ENCODE measurements around the gene TWNK.

The TWNK gene

DNA sequence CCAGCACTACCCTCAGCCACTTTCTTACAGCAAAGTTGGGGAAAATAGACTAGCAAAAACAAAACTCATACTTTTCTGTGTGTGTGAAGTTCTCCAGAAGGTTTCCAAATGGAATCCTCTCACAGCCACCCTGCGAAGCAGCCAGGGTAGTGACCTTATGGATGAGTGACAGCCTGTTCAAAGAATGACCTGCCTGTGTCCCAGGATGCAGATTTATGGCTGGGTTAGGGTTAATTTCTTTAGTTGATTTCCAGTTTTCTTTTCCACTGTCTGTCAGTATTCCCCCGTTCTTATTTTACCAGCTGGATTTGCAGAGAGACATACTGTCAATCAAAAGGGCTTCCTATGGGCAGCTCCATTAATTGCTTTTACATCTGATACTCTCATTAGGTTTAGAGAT lies 20.5 kb upstream of the TWNK start:
- H3K4me3 ChIP-seq (ENCODE audit: low read length in 2 of 2), result no peak overlapping the region
- no peak overlapping the region for H3K9ac ChIP-seq (ENCODE audit: low read length in 2 of 2)
- H3K9me3 ChIP-seq (ENCODE audit: control insufficient read depth in 2 of 2, low read length in 2 of 2), result no peaks in the 10 kb centered on the region
- no peaks in the 10 kb centered on the region for H3K27me3 ChIP-seq (ENCODE audit: control insufficient read depth in 1 of 2, insufficient read depth in 2 of 2, low read length in 2 of 2)
- H3K36me3 ChIP-seq (ENCODE audit: control insufficient read depth in 2 of 2, insufficient read depth in 2 of 2, low read length in 2 of 2), result peaks cover 18% of the 10 kb centered on the region in 2 donors
- H3K27ac ChIP-seq (ENCODE audit: low read length), result no peak overlapping the region
- peaks cover 13% of the 10 kb centered on the region for H3K4me1 ChIP-seq (ENCODE audit: control insufficient read depth, insufficient read depth, low read length)

GRCh38 chr10:100967332-100967731 lies 20.0 kb upstream of the TWNK start:
- Histone ChIP-seq H3K27ac (ENCODE audit: low read length) (no peak overlapping the region), H3K4me3 (ENCODE audit: low read length in 2 of 2) (no peak overlapping the region), H3K36me3 (ENCODE audit: control insufficient read depth in 2 of 2, insufficient read depth in 2 of 2, low read length in 2 of 2) (peaks cover 14 to 18% of the 10 kb centered on the region in 2 donors), H3K4me1 (ENCODE audit: control insufficient read depth, insufficient read depth, low read length) (peaks cover 13% of the 10 kb centered on the region), H3K9ac (ENCODE audit: low read length in 2 of 2) (peak overlapping the region in 1 of 2 donors; percentile 21), H3K9me3 (ENCODE audit: control insufficient read depth in 2 of 2, low read length in 2 of 2) (no peaks in the 10 kb centered on the region), H3K27me3 (ENCODE audit: control insufficient read depth in 1 of 2, insufficient read depth in 2 of 2, low read length in 2 of 2) (no peaks in the 10 kb centered on the region)

DNA sequence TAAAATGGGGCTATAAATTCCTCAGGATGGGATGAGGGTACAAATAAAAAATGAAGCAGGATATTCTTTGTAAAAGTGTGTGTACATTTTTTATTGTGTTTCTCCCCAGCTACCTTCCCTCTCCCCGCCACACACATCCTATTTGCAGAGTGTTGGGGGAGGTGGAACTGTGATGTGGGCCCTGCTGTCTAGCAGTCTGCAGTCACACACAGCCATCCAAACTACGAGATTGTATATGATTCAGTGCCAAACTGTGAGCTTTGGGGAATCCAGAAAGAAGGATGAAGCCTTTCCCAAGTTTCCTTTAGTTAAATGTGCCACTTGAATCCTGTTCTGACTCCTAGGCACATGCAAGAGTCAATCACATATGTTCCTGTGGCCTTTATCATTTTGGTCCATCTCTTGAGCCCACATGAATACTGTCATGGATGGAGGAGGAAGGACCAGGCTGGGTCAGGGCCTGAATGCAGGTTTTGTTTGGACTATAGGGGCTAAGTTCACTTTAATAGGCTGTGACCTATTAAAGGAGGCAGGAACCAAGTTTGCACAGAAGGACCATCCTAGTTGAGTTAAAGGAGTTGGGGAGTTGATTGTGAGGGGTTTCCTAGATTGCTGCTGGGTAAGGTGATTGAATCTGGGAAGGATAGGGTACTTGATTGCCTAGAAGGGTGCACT lies 19.1 kb upstream of the TWNK start:
- peak overlapping the region in 1 of 2 donors; percentile 76 for H3K4me3 ChIP-seq (ENCODE audit: low read length in 2 of 2)
- no peaks in the 10 kb centered on the region for H3K9me3 ChIP-seq (ENCODE audit: control insufficient read depth in 2 of 2, low read length in 2 of 2)
- H3K27me3 ChIP-seq (ENCODE audit: control insufficient read depth in 1 of 2, insufficient read depth in 2 of 2, low read length in 2 of 2), result no peaks in the 10 kb centered on the region
- H3K4me1 ChIP-seq (ENCODE audit: control insufficient read depth, insufficient read depth, low read length), result peaks cover 13% of the 10 kb centered on the region
- H3K9ac ChIP-seq (ENCODE audit: low read length in 2 of 2), result peak overlapping the region in 1 of 2 donors; percentile 14
- H3K36me3 ChIP-seq (ENCODE audit: control insufficient read depth in 2 of 2, insufficient read depth in 2 of 2, low read length in 2 of 2), result peaks cover 7 to 14% of the 10 kb centered on the region in 2 donors
- no peak overlapping the region for H3K27ac ChIP-seq (ENCODE audit: low read length)

DNA sequence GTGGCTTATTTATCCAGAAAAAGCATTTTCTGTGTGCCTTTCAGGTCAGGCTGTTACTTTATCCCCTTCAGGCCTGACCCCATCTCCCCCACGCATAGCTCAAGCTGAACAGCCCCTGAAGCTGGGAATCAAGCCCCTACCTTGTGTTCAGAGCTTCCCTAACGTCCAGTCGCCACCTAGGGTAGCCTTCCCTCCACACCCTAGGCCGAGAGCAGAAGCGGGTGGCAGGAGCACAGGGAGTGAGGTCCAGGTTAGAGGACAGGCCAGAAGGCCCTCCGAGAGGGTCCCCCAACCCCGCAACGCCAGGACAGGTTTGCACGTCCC lies 18.5 kb upstream of the TWNK start:
- H3K4me1 ChIP-seq (ENCODE audit: control insufficient read depth, insufficient read depth, low read length), result peaks cover 13% of the 10 kb centered on the region
- H3K4me3 ChIP-seq (ENCODE audit: low read length in 2 of 2), result peak overlapping the region; percentile 44 to 76
- H3K9ac ChIP-seq (ENCODE audit: low read length in 2 of 2), result peak overlapping the region in 1 of 2 donors; percentile 72
- H3K27me3 ChIP-seq (ENCODE audit: control insufficient read depth in 1 of 2, insufficient read depth in 2 of 2, low read length in 2 of 2), result no peaks in the 10 kb centered on the region
- peaks cover 5 to 14% of the 10 kb centered on the region in 2 donors for H3K36me3 ChIP-seq (ENCODE audit: control insufficient read depth in 2 of 2, insufficient read depth in 2 of 2, low read length in 2 of 2)
- H3K9me3 ChIP-seq (ENCODE audit: control insufficient read depth in 2 of 2, low read length in 2 of 2), result no peaks in the 10 kb centered on the region
- H3K27ac ChIP-seq (ENCODE audit: low read length), result no peak overlapping the region

- H3K36me3 ChIP-seq (ENCODE audit: control insufficient read depth in 2 of 2, insufficient read depth in 2 of 2, low read length in 2 of 2), result peaks cover 0 to 14% of the 10 kb centered on the region in 2 donors
- peak within 1 kb of the TSS; percentile 35 to 72 for H3K9ac ChIP-seq (ENCODE audit: low read length in 2 of 2)
- H3K27ac ChIP-seq (ENCODE audit: low read length), result no peak within 1 kb of the TSS
- no peaks in the 10 kb centered on the region for H3K27me3 ChIP-seq (ENCODE audit: control insufficient read depth in 1 of 2, insufficient read depth in 2 of 2, low read length in 2 of 2)
- H3K4me1 ChIP-seq (ENCODE audit: control insufficient read depth, insufficient read depth, low read length), result peaks cover 13% of the 10 kb centered on the region
- H3K9me3 ChIP-seq (ENCODE audit: control insufficient read depth in 2 of 2, low read length in 2 of 2), result no peaks in the 10 kb centered on the region
- peak within 1 kb of the TSS; percentile 50 to 76 for H3K4me3 ChIP-seq (ENCODE audit: low read length in 2 of 2)
Measured at GRCh38 chr10:100969187-100970075, 17.9 kb upstream of the TWNK start, which contains the start of gene SEMA4G. TSS of gene SEMA4G (plus strand) at chr10:100969504. CDS start at chr10:100972913, 3,409 bp downstream.

- Histone ChIP-seq H3K9ac (ENCODE audit: low read length in 2 of 2) (peak overlapping the region; percentile 35 to 64), H3K4me1 (ENCODE audit: control insufficient read depth, insufficient read depth, low read length) (peaks cover 13% of the 10 kb centered on the region), H3K4me3 (ENCODE audit: low read length in 2 of 2) (peak overlapping the region; percentile 50 to 76), H3K27ac (ENCODE audit: low read length) (no peak overlapping the region), H3K9me3 (ENCODE audit: control insufficient read depth in 2 of 2, low read length in 2 of 2) (no peaks in the 10 kb centered on the region), H3K27me3 (ENCODE audit: control insufficient read depth in 1 of 2, insufficient read depth in 2 of 2, low read length in 2 of 2) (no peaks in the 10 kb centered on the region), H3K36me3 (ENCODE audit: control insufficient read depth in 2 of 2, insufficient read depth in 2 of 2, low read length in 2 of 2) (peaks cover 0 to 14% of the 10 kb centered on the region in 2 donors)
Measured at GRCh38 chr10:100970076-100970913, 17.0 kb upstream of the TWNK start.

DNA sequence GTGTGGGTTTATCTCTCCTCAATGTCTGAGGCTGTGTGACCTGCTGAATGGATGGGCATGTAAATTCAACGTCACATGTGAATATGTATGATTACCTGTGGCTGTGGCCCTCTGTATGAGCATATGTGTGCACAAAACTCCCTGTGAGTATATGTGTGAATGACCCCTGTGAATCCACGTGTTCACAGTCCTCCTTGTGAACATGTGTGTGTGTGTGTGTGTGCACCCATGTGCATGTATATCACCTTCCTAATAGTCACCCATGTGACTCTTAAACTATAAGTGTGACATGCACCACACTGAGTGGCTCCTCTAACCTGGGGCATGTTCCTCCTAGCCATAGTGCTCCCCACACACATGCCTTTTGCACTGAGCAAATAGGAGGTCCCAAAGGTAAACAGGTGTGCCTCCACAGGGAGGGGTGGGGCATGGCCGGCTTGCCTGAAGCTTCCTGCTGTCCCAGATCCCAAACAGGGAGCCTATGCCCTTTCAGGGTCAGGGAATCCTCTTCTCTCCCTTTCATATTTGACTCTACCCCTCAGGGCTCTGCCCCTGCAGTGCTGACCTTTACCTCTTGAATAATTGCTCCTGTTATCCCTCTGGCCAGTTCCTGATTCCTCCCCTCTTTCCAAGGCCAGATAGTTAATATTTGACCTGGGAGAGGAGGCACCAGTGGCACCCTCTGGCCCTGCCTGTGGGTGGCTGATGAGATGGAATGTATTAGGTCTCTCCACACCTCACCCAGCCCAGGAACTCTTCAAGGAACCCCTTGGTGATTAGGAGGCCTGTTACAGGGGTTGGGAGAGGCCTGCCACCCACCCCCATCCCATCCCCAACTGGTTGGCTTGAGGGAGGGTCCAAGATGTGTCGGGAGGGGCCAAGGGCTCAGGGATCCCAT lies 16.2 kb upstream of the TWNK start:
- H3K36me3 ChIP-seq (ENCODE audit: control insufficient read depth in 2 of 2, insufficient read depth in 2 of 2, low read length in 2 of 2), result peaks cover 0 to 12% of the 10 kb centered on the region in 2 donors
- H3K4me1 ChIP-seq (ENCODE audit: control insufficient read depth, insufficient read depth, low read length), result peaks cover 13% of the 10 kb centered on the region
- H3K27ac ChIP-seq (ENCODE audit: low read length), result no peak overlapping the region
- H3K9ac ChIP-seq (ENCODE audit: low read length in 2 of 2), result no peak overlapping the region
- H3K4me3 ChIP-seq (ENCODE audit: low read length in 2 of 2), result no peak overlapping the region
- no peaks in the 10 kb centered on the region for H3K27me3 ChIP-seq (ENCODE audit: control insufficient read depth in 1 of 2, insufficient read depth in 2 of 2, low read length in 2 of 2)
- no peaks in the 10 kb centered on the region for H3K9me3 ChIP-seq (ENCODE audit: control insufficient read depth in 2 of 2, low read length in 2 of 2)

DNA sequence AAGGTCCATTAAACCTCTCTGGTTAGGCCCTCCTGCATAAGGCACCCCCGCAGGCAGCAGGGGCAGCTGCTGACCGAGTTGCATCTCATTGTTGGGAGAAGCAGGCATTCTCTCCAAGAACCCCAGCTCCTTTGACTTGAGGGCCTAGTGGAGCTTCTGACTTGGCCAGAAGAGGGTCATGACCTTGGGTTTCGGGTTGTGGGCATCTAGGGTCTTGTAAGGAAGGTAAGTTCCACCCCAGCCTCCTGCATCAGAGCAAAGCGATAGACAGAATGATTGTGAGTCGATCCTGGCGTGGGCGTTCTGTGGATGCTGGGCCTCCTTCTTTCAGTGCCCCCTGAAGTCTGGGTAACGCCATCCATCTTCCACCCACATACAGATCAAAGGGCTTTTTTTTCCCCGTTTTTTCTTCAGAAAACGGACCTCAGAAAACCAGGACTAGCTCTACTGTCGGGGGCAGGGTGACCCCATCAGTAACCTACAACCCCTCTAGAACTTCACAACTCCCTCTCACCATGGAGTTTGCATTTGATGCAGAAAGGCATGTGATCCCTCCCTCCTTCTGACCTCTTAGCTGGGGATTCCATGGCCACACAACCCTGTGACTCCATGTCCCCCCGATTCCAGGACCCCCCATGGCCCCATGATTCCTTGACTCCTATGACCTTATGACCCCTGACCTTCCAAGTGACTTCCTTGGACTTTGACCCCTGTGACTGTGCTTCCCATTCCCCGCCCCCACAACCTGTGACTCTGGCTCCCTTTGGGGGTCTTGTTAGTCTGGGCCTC lies 15.0 kb upstream of the TWNK start:
- no peak overlapping the region for H3K4me3 ChIP-seq (ENCODE audit: low read length in 2 of 2)
- H3K36me3 ChIP-seq (ENCODE audit: control insufficient read depth in 2 of 2, insufficient read depth in 2 of 2, low read length in 2 of 2), result peaks cover 0 to 9% of the 10 kb centered on the region in 2 donors
- no peaks in the 10 kb centered on the region for H3K27me3 ChIP-seq (ENCODE audit: control insufficient read depth in 1 of 2, insufficient read depth in 2 of 2, low read length in 2 of 2)
- H3K4me1 ChIP-seq (ENCODE audit: control insufficient read depth, insufficient read depth, low read length), result peaks cover 13% of the 10 kb centered on the region
- H3K9ac ChIP-seq (ENCODE audit: low read length in 2 of 2), result no peak overlapping the region
- H3K27ac ChIP-seq (ENCODE audit: low read length), result no peak overlapping the region
- no peaks in the 10 kb centered on the region for H3K9me3 ChIP-seq (ENCODE audit: control insufficient read depth in 2 of 2, low read length in 2 of 2)

DNA sequence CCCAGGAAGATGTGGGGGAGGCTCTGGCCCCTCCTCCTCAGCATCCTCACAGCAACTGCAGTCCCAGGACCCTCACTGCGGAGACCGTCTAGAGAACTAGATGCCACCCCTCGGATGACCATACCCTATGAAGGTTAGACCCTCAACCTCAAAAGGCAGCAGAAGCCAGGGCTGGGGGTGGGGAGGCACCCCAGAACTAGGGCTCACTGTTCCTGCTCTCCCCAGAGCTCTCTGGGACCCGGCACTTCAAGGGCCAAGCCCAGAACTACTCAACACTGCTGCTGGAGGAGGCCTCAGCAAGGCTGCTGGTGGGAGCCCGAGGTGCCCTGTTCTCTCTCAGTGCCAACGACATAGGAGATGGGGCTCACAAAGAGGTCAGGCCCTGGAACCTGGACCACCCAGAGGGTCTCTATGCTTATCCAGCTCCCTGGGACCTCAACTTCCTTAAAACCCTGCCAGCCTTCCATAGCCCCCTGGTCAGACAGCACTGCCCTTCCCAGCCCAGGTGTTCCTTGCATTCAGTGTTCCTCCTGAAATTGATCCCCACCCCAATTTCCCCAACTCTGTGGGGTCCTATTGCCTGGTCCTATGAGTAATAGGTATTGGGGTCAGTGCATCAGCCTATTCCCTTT lies 14.3 kb upstream of the TWNK start:
- no peak overlapping the region for H3K27ac ChIP-seq (ENCODE audit: low read length)
- no peak overlapping the region for H3K9ac ChIP-seq (ENCODE audit: low read length in 2 of 2)
- no peaks in the 10 kb centered on the region for H3K27me3 ChIP-seq (ENCODE audit: control insufficient read depth in 1 of 2, insufficient read depth in 2 of 2, low read length in 2 of 2)
- H3K4me3 ChIP-seq (ENCODE audit: low read length in 2 of 2), result no peak overlapping the region
- H3K36me3 ChIP-seq (ENCODE audit: control insufficient read depth in 2 of 2, insufficient read depth in 2 of 2, low read length in 2 of 2), result peaks cover 0 to 9% of the 10 kb centered on the region in 2 donors
- peaks cover 13% of the 10 kb centered on the region for H3K4me1 ChIP-seq (ENCODE audit: control insufficient read depth, insufficient read depth, low read length)
- H3K9me3 ChIP-seq (ENCODE audit: control insufficient read depth in 2 of 2, low read length in 2 of 2), result no peaks in the 10 kb centered on the region

Data from stomach smooth muscle (tissue), 2 donors.